ENCODE data around the gene RAB1B.

GRCh38 chr11:66293777-66294625 lies 25.6 kb downstream of the RAB1B start:
- TF ChIP-seq, protein P1, sequence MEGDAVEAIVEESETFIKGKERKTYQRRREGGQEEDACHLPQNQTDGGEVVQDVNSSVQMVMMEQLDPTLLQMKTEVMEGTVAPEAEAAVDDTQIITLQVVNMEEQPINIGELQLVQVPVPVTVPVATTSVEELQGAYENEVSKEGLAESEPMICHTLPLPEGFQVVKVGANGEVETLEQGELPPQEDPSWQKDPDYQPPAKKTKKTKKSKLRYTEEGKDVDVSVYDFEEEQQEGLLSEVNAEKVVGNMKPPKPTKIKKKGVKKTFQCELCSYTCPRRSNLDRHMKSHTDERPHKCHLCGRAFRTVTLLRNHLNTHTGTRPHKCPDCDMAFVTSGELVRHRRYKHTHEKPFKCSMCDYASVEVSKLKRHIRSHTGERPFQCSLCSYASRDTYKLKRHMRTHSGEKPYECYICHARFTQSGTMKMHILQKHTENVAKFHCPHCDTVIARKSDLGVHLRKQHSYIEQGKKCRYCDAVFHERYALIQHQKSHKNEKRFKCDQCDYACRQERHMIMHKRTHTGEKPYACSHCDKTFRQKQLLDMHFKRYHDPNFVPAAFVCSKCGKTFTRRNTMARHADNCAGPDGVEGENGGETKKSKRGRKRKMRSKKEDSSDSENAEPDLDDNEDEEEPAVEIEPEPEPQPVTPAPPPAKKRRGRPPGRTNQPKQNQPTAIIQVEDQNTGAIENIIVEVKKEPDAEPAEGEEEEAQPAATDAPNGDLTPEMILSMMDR (IDR thresholded peaks at IDR 0.05; ENCODE audit: insufficient read depth, low read depth, low read length), result no peak
- TF ChIP-seq EZH2 (IDR thresholded peaks at IDR 0.05; ENCODE audit: insufficient read depth, low read length), result no peak

Data from astrocyte (in vitro differentiated cells and primary cell).